NB4 (cell line): ENCODE measurements around the gene UBE2L5.
A peak's percentile ranks its signal among the peaks of the same experiment; 100 is the strongest.

ENCODE experiments used
- MYC ChIP-seq: IDR thresholded peaks from 2 replicates; pipeline ENCODE4 v1.6.1; 2011; ENCODE audit warnings: low read depth, low read length
- POLR2A ChIP-seq: IDR thresholded peaks from 2 replicates; pipeline ENCODE4 v1.6.1; 2011; ENCODE audit warnings: mild to moderate bottlenecking; ENCODE audit not compliant: insufficient read length; ENCODE audit errors: extremely low read depth
- TF ChIP-seq, protein P1 (sequence below): IDR thresholded peaks from one replicate; pipeline ENCODE4 v1.5.1; 2012; ENCODE audit warnings: low read depth, low read length

GRCh38 chr13:30465593-30466357 lies 43.5 kb downstream of the UBE2L5 start, which contains the start of gene HMGB1:
- TF ChIP-seq, protein P1, sequence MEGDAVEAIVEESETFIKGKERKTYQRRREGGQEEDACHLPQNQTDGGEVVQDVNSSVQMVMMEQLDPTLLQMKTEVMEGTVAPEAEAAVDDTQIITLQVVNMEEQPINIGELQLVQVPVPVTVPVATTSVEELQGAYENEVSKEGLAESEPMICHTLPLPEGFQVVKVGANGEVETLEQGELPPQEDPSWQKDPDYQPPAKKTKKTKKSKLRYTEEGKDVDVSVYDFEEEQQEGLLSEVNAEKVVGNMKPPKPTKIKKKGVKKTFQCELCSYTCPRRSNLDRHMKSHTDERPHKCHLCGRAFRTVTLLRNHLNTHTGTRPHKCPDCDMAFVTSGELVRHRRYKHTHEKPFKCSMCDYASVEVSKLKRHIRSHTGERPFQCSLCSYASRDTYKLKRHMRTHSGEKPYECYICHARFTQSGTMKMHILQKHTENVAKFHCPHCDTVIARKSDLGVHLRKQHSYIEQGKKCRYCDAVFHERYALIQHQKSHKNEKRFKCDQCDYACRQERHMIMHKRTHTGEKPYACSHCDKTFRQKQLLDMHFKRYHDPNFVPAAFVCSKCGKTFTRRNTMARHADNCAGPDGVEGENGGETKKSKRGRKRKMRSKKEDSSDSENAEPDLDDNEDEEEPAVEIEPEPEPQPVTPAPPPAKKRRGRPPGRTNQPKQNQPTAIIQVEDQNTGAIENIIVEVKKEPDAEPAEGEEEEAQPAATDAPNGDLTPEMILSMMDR: no peak
- TF ChIP-seq POLR2A (peak; percentile 95), MYC (peak; percentile 72)
